Stimulated activated CD8-positive, alpha-beta memory T cell treated with anti-CD3 and anti-CD28 coated beads, Interleukin-2, amount 100 ng/mL, for 1 hour (primary cell): ENCODE results near the gene DHX57.
"Not testable (repeated sequence)": the region's sequence is repeated elsewhere in the genome, so short reads cannot be mapped to it uniquely, and the experiment has no call there.

Source experiments
- DNase-seq, 2 donors: peaks; one replicate each; pipeline ENCODE4 v3.0.0-alpha.2; 2020; ENCODE audit warnings: low read depth in 2 of 2

The DHX57 gene

DNA sequence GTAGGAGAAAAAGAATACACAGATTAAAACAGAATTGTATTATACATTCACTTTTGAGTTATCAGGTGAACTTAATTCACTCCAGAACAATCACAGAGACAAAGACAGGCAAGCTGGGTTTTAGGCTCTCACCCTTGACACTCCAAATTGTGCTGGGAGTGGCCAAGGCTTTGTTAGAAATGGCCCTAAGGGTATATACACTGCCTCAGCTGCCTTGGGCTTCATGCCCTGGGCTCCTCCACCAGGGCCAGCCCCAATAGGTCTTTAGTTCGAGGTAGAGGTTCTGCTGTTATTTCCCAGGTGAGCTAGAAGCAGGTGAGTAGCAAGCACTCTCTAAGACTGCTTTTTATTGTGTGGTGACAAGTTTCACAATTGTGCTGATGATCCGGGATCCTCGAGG, 77.8 kb downstream of the DHX57 start:
- DNase-seq = no peak

DNA sequence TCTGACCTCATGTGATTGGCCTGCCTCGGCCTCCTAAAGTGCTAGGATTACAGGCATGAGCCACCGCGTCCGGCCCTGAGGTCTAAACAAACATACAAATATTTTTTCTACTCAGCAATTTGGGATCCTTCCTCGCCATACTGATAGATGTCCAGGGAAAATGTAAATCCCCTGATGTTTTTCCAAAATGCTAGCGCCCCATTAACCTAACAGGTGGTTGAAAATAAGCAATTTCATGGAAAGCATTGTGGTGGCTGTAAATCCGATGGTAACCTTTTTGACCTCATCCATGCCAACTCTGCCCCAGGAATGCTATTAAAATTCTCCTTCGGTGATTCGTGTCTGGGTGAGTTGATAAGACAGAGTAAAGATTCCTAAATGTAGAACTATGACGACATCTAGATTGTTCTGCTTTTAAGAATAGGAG, 78.5 kb downstream of the DHX57 start:
- DNase-seq = no peak

DNA sequence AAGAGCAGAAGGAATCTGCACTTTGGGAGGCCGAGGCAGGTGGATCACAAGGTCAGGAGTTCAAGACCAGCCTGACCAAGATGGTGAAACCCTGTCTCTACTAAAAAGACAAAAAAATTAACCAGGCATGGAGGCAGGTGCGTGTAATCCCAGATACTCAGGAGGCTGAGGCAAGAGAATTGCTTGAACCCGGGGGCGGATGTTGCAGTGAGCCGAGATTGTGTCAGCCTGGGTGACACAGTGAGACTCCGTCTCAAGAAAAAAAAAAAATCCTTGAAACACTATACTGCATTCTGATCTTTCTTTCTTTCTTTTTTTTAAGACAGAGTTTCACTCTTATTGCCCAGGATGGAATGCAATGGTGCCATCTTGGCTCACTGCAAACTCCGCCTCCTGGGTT, 80.7 kb downstream of the DHX57 start:
- not testable (repeated sequence) for DNase-seq

DNA sequence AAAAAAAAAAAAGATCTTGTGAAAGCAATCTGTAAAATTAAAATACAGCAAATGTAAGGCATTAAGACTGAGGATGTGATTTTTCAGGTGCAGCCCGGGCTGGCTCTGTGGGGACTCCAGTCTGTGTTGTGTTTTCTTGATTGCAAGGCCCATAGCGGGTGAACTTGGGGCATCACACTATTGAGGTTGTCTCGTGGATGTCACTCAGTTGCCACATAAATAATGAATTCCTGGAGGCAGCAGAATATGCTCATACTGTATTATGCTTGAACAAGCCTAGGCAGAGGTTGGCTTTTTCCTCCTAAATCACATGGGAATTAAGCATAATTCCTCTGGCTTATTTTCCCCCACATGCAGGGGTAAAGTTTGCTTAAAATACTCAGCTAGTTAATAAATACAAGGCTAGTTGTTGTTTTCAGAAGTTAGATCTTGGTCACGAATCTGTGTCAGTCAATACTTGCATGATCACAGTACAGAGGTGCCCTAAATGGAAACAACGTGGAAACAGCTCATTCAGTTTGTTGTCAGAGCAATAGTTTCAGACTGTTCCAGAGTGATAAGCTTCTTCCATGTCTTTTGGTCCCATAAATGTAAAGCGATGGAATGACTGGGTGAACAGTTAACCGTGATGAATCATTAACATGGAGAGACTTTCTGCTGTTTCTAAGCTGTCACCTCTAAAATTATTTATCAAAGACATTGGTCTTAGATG, 81.3 kb downstream of the DHX57 start:
- no peak for DNase-seq

DNA sequence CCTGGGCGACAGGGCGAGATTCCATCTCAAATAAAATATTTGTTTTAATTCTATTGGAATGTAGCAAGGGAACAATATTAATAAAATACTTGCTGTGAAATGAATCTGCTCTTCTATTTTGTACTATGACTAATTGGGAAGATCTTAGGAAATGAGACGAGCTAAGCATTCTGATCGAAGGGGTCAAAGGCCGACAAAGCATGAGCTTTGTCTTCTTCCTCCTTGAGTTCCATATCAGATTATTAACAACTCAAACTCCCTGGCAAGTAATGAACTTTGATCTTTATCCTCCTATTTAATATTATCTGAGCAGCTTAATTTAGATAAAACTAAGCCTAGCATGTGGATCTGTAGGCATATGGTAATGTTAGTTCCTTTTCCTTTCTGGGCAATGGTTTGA, 82.2 kb downstream of the DHX57 start:
- DNase-seq = no peak

DNA sequence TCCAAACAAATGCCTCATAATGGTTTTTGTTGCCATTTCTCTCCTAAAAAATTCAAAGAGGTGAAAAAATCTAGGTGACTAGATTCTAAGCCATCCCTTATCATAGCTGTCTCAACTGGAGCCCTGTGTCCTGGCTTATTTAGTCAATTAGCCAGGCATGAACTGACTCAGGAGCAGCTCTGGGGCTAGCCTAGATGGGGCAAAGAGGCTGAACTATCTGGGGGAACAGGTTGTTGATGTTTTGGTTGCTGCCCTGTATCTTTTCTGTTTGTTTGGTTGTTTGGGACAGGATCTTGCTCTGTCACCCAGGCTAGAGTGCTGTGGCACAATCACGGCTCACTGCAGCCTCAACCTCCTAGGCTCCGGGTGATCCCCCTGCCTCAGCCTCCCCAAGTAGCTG, 83.0 kb downstream of the DHX57 start:
- no peak for DNase-seq

DNA sequence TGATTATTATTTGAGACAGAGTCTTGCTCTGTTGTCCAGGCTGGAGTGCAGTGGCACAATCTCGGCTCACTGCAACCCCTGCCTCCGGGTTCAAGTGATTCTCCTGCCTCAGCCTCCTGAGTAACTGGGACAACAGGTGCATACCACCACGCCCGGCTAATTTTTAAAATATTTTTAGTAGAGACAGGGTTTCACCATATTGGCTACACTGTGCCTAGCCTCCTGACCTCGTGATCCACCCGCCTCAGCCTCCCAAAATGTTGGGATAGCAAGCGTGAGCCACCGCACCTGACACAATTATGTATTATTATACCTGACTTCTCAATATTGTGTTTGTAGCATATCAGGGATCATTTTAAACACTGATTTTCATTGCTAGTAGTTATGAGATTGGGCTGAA, 83.4 kb downstream of the DHX57 start:
- DNase-seq = not testable (repeated sequence)

DNA sequence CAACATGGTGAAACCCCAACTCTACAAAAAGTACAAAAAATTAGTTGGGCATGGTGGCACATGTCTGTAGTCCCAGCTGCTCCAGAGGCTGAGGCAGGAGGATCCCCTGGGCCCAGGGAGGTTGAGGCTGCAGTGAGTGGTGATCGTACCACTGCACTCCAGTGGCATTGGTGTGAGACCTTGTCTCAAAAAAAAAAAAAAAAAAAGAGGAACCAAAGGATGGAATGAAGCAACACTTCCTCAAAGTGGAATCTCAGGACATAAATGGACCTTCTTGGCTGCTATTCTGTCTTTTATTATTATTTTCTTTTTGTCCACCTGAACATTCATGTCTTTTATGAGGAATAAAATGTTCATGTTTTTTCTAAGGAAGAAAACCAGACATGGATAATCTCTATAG, 84.0 kb downstream of the DHX57 start:
- DNase-seq = no peak

DNA sequence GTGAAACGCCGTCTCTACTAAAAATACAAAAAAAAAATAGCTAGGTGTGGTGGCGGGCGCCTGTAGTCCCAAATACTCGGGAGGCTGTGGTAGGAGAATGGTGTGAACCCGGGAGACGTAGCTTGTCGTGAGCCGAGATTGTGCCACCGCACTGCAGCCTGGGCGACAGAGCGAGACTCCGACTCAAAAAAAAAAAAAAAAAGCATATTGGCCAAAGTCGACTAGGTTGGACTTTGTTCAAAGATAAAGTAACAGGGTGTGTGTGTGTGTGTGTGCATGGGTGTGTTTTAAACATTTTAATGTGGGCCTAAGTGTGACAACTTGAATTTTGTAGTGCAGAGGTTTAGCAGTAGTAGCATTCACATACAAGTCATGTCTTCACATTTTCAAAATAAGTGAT, 86.0 kb downstream of the DHX57 start:
- DNase-seq = no peak

DNA sequence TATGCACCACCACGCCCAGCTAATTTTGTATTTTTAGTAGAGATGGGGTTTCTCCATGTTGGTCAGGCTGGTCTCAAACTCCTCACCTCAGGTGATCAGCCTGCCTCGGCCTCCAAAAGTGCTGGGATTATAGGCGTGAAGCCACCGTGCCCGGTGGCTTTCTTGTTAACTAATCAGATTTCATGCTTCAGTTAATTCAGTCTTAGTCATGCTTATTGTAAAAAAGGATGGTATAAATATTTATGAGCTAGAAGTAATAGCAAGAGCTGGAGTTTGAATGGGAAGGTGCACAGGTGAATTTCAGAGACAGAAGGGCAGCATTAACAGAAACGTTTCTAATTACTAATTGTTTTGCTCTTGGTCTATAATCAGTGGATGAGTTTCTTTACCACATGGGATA, 87.4 kb downstream of the DHX57 start:
- DNase-seq = no peak

DNA sequence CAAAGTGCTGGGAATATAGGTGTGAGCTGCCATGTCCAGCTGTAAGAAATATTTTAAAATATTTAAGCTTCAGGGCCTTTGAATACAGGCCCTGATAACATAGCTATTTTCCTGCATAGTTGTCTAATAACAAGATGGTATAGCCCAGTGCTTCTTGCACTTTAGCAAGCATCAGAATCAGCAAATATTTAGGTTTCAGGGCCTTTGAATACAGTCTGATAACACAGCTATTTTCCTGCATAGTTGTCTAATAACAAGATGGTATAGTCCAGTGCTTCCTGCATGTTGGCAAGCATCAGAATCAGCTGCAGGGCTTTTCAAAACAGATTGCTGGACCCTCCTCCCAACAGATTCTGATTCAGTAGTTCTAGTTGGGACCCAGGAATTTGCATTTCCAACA, 92.1 kb downstream of the DHX57 start:
- DNase-seq = no peak

DNA sequence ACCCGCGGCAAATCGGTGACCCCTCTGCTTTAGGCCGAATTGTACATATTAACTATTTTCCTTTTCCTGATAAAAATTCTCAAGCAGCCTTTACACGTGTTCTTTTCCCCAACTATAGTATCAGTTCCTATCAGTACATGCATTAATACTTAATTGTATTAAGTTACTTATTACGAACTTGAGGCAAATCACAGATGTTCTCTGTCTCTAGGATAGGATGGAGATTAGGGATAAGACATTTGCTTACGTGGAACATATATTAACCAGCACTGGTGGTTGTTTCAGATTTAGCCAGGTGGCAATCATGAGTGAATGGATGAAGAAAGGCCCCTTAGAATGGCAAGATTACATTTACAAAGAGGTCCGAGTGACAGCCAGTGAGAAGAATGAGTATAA, 97.0 kb downstream of the DHX57 start:
- DNase-seq = no peak

DNA sequence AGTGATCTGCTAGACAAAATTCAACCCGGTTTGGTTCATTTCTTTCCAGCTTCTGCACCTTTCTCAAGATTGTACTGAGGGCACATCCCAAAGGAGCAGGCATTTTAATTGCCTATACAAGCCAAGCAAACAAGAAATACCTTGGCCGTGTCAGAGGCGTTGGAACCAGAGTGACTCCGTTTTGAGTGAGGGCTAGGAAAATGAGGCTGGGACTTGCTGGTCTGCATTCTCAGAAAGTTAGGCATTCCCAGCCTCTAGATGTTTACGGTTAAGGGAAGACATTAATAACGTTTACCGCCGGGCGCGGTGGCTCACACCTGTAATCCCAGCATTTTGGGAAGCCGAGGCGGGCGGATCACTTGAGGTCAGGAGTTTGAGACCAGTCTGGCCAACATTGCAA, 99.2 kb downstream of the DHX57 start:
- DNase-seq = no peak

DNA sequence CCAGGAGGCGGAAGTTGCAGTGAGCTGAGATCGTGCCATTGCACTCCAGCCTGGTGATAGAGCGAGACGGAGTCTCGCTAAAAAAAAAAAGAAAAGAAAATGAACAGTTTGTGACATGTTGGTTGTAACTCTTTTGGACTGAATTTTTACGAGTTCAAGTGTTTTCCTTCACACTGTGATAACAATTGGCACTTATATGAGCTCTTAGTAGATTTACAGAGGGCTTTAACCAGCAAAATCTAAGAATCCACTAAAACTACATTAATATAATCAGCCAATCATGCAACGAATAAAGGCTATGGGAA, 99.9 kb downstream of the DHX57 start:
- no peak for DNase-seq

DNA sequence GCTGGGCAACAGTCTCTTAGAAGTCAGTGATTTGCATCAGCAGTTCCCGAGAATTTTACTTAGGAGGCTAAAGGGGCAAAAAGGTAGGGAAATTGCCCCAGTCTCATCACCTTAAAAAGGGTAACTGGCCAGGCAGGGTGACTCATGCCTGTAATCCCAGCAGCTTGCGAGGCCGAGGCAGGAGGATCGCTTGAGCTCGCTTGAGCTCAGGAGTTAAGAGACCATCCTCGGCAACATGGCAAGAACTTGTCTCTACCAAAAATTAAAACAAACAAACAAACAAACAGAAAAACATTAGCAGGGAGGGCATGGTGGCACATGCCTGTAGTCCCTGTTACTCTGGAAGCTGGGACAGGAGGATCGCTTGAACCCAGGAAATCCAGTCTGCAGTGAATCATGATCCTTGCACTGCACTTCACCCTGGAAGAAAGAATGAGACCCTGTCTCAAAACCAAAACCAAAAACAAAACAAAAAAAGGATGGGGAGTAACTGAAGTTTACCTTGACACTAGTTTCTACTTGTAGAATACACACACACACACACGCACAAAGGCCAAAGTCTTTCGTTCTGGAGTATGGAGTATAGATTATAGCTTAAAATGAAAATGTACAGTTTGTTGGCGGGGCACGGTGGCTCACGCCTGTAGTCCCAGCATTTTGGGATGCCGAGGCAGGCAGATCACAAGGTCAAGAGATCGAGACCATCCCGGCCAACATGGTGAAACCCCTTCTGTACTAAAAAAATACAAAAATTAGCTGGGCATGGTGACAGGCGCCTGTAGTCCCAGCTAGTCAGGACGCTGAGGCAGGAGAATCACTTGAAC, 100.4 kb downstream of the DHX57 start:
- no peak for DNase-seq

DNA sequence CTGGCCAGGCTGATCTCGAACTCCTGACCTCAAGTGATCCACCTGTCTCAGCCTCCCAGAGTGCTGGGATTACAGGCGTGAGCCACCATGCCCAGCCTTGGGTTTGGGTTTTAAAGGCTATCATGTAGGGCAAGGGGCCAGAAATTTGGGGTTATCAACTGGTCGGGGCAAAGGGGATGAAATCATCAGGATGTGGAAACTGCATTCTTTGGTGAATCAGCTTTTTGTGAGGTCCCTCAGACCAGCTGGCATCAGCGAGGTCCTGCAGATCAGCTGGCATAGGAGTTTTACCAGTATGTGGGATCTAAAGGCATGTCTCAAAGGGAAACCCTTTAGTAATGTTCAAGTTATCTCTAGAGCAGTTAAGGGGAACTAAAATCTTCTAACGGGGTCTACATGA, 104.1 kb downstream of the DHX57 start:
- DNase-seq = no peak

DNA sequence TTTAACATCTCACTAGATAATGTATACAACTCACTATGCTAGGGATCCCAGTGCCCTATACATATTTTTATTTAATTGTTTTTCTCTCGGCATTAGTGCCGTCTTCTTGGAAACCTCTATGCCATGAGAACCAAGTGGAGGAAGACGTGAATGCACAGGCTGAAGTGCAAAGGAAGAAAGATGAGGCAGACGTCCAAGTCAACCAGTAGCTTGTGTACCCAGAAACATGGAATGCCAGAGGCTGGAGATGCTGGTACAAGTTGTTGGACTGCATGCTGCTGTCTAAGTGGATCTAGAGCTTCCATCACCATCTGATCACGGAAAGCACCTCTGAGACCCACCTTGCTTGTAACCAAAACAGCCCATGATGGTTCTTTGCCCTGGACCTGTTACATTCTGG, 110.2 kb downstream of the DHX57 start:
- no peak for DNase-seq

DNA sequence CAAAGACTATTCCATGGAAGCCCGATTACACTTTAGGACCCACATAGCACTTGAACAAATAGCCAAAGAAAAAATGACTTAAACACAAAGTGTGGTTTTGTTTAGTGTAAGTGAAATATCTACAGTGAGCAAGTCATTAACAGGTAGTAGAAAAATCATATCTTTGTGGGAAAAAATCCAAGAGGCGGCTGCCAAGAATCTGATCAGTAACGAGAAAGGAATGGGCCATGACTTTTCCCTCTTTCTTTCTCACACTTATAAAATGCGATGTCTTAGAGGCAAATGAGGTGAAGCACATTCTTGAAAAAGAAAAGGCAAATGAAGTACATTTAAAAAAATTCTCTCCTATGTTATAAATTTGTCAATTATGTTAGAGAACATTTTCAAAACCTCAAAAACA, 110.6 kb downstream of the DHX57 start:
- no peak for DNase-seq

DNA sequence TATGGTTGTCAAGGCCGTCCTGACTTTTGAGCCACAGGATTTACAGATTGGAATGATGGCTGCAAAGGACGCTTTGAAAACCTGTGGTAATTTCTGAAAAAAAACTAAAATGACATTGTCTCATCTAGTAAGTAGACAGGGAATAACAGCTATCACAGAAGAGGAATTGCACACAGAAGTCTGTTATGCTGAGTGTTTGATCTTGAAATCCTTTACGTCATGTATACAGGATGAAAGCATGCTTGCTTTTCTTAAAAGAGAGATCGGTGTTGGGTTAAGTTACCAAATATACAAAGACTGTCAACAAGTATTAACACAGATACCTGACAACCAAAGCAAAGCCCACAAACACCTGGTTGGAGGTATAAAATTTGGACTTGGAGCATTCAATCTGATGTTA, 112.0 kb downstream of the DHX57 start:
- no peak for DNase-seq

DNA sequence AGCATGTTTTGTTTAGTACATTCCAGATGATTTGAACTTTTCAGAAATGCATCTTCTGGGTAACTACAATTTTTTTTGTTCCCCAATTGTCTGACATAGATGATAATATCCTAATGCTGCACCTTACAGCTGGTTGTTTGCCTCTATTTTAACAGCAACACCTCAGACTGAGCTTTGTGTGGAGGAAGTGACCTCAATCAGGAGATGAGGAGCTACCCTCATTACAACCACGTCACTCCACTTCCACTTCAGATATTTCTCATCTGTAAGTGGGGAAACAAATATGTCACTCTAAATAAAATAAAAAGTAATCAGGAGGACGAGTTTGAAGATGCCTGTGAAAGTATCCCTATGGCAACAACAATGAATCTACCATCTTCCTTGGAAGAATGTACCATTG, 112.5 kb downstream of the DHX57 start:
- DNase-seq = no peak

DNA sequence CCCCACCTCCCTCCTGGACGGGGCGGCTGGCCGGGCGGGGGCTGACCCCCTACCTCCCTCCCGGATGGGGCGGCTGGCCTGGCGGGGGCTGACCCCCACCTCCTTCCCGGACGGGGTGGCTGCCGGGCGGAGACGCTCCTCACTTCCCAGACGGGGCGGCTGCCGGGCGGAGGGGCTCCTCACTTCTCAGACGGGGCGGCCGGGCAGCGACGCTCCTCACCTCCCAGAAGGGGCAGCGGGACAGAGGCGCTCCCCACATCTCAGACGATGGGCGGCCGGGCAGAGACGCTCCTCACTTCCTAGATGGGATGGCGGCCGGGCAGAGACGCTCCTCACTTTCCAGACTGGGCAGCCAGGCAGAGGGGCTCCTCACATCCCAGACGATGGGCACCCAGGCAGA, 119.8 kb downstream of the DHX57 start:
- DNase-seq = not testable (repeated sequence)

DNA sequence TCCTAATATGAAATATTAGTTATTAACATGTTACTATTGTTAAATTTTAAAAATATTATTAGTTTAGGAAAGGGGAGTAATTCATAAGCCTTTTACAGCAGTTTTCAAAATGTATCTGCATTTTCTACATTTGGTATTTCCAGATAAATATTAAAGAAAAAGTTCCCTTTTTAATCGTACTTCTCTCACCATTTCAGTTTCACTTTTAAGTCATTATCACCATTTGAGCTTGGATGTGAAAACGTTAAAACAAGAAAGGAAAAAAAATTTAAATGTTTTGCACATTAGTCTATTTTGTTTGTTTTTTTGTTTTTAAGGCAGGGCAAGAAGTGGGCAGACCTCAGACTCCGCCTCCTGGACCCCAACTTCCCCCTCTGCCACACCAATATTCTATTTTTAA, 121.2 kb downstream of the DHX57 start:
- DNase-seq = no peak

DNA sequence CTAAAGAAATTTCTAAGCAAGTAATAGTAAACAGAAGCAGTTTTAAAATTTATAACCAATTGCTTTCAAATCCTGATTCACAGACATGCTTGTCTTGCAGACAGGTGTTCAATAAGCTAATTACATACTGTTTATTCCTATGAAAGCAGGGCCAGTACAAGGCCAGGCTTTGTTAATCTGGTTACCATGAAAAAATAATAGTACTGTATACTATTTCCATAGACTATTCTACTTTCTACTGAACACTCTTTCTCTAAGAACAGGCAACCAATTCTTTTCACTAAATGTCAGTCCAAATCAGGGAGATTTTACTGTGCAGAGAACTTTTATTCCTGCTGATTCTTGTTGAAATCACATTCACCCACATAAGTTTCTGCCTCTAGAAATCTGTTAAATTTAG, 121.7 kb downstream of the DHX57 start:
- DNase-seq = no peak
